ENCODE results near the gene KHDC3L.

DNA sequence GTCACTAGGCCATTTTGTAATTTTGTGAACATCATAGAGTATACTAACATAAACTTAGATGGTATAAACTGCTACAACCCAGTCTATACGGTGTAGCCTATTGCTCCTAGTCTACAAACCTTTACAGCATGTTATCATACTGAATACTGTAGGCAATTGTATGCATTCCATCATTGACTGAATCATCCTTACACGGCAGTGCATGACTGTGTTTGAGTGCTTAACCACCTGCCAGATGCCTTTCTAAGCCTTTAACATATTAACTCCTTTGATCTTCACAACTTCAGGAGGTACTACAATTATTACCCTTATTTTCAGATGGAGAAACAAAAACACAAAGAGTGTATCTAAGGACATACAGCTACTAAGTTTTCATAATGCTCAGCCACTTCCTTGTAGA, 22.4 kb upstream of the KHDC3L start:
- no peak for TF ChIP-seq POLR2A (IDR thresholded peaks at IDR 0.05; ENCODE audit: low read length)
- TF ChIP-seq GATA1 (IDR thresholded peaks at IDR 0.05; ENCODE audit: low read depth, low read length) = no peak
